KMS-11 (cell line): ENCODE data around the gene ZNF213.

ENCODE experiments used
- H2AFZ ChIP-seq: fragments of 200-600 bp; sonication (generic); 2 replicates; pipeline ENCODE4 v1.6.1; 2016; ENCODE audit warnings: antibody characterized with exemption, mixed run types, low read depth
- H3K27ac ChIP-seq: fragments of 200-600 bp; sonication (generic); 2 replicates; pipeline ENCODE4 v1.6.1; 2016; ENCODE audit warnings: mild to moderate bottlenecking, mixed run types
- H3K27me3 ChIP-seq: fragments of 200-600 bp; sonication (generic); 2 replicates; pipeline ENCODE4 v1.6.1; 2017; ENCODE audit warnings: mild to moderate bottlenecking, low read depth, mixed run types, moderate library complexity; ENCODE audit not compliant: insufficient read depth
- H3K36me3 ChIP-seq: fragments of 200-600 bp; sonication (generic); 2 replicates; pipeline ENCODE4 v1.6.1; 2017; ENCODE audit warnings: mild to moderate bottlenecking, mixed run types; ENCODE audit not compliant: insufficient read depth
- H3K4me1 ChIP-seq: fragments of 200-600 bp; sonication (generic); 2 replicates; pipeline ENCODE4 v1.6.1; 2016; ENCODE audit warnings: mild to moderate bottlenecking, low read depth, mixed run types; ENCODE audit not compliant: poor library complexity, severe bottlenecking
- H3K4me2 ChIP-seq: fragments of 200-600 bp; sonication (generic); 2 replicates; pipeline ENCODE4 v1.7.0; 2016; ENCODE audit warnings: mild to moderate bottlenecking, mixed run types
- H3K4me3 ChIP-seq: fragments of 200-600 bp; sonication (generic); IDR thresholded peaks from 2 replicates; pipeline ENCODE4 v1.6.1; 2017; ENCODE audit warnings: low read depth, low read length, mixed read lengths; ENCODE audit not compliant: insufficient read depth
- H3K79me2 ChIP-seq: fragments of 200-600 bp; sonication (generic); 2 replicates; pipeline ENCODE4 v1.6.1; 2016; ENCODE audit warnings: low read depth, mixed run types; ENCODE audit not compliant: insufficient read depth
- H3K9ac ChIP-seq: fragments of 200-600 bp; sonication (generic); 2 replicates; pipeline ENCODE4 v1.6.1; 2016; ENCODE audit warnings: mild to moderate bottlenecking, mixed run types
- H4K20me1 ChIP-seq: fragments of 200-600 bp; sonication (generic); 2 replicates; pipeline ENCODE4 v1.6.1; 2016; ENCODE audit warnings: mild to moderate bottlenecking, mixed run types; ENCODE audit not compliant: insufficient read depth
- TF ChIP-seq, protein P1 (sequence below): fragments of 200-600 bp; sonication (generic); conservative IDR thresholded peaks from 2 replicates; pipeline ENCODE4 v1.6.1; 2017; ENCODE audit warnings: low read depth, mild to moderate bottlenecking, antibody characterized with exemption, low read length, moderate library complexity, mixed read lengths

ZNF213 gene

DNA sequence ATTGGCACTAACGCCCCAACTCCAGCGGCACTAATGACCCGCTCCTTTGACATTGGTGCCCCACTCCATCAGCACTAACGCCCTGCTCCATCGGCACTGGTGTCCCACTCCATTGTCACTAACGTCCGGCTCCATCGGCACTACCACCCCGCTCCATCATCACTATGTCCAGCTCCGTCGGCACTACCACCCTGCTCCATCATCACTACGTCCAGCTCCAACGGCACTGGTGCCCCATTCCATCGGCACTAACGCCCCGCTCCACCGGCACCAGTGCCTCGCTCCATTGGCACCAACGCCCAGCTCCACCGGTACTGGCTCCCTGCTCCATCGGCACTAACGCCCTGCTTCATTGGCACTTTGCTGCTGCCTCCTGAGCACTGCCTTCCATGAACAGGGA, 7.5 kb downstream of the ZNF213 start:
- Histone ChIP-seq H2AFZ (no peak overlapping the region), H3K4me3 (no peak overlapping the region), H3K36me3 (no peaks in the 10 kb centered on the region), H3K4me1 (no peaks in the 10 kb centered on the region), H3K9ac (no peak overlapping the region), H3K27me3 (no peaks in the 10 kb centered on the region; the same call in 1 of the 2 replicates), H3K4me2 (no peak overlapping the region), H3K27ac (no peak overlapping the region), H4K20me1 (no peaks in the 10 kb centered on the region), H3K79me2 (no peaks in the 10 kb centered on the region)
- TF ChIP-seq, protein P1, sequence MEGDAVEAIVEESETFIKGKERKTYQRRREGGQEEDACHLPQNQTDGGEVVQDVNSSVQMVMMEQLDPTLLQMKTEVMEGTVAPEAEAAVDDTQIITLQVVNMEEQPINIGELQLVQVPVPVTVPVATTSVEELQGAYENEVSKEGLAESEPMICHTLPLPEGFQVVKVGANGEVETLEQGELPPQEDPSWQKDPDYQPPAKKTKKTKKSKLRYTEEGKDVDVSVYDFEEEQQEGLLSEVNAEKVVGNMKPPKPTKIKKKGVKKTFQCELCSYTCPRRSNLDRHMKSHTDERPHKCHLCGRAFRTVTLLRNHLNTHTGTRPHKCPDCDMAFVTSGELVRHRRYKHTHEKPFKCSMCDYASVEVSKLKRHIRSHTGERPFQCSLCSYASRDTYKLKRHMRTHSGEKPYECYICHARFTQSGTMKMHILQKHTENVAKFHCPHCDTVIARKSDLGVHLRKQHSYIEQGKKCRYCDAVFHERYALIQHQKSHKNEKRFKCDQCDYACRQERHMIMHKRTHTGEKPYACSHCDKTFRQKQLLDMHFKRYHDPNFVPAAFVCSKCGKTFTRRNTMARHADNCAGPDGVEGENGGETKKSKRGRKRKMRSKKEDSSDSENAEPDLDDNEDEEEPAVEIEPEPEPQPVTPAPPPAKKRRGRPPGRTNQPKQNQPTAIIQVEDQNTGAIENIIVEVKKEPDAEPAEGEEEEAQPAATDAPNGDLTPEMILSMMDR, result no peak

DNA sequence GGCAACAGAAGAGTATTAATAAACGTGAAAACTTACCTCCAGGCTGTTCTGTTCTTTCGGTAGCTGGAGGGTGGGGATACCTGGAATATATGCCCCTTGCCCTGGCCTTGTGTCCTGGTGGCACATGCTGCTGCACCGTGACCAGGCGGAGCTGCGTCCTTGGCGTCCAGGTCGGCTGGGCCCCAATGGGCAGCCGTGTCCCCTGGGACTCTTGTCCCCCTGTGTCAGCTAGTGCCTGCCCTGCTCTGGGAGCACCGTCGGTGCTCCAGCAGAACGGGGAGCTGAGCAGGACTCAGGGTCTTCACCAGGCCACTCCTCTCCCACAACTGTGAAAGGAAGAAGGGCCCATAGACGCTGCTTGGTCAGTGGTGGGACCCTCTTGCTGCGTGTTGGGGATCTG, 7.9 kb downstream of the ZNF213 start:
- Histone ChIP-seq H3K27ac (no peak overlapping the region), H3K4me3 (no peak overlapping the region), H3K79me2 (no peaks in the 10 kb centered on the region), H3K4me2 (no peak overlapping the region), H4K20me1 (no peaks in the 10 kb centered on the region), H3K9ac (no peak overlapping the region), H3K27me3 (no peaks in the 10 kb centered on the region; the same call in 1 of the 2 replicates), H2AFZ (no peak overlapping the region), H3K36me3 (no peaks in the 10 kb centered on the region), H3K4me1 (no peaks in the 10 kb centered on the region)
- TF ChIP-seq, protein P1, result no peak

GRCh38 chr16:3143189-3143588, 8.4 kb downstream of the ZNF213 start:
- no peaks in the 10 kb centered on the region for H3K4me1 ChIP-seq
- no peaks in the 10 kb centered on the region for H3K36me3 ChIP-seq
- no peak overlapping the region for H3K9ac ChIP-seq
- TF ChIP-seq, protein P1, result no peak
- H2AFZ ChIP-seq, result no peak overlapping the region
- no peaks in the 10 kb centered on the region for H3K79me2 ChIP-seq
- H3K27me3 ChIP-seq, result no peaks in the 10 kb centered on the region; the same call in 1 of the 2 replicates
- no peak overlapping the region for H3K27ac ChIP-seq
- H3K4me3 ChIP-seq, result no peak overlapping the region
- no peaks in the 10 kb centered on the region for H4K20me1 ChIP-seq
- H3K4me2 ChIP-seq, result no peak overlapping the region

DNA sequence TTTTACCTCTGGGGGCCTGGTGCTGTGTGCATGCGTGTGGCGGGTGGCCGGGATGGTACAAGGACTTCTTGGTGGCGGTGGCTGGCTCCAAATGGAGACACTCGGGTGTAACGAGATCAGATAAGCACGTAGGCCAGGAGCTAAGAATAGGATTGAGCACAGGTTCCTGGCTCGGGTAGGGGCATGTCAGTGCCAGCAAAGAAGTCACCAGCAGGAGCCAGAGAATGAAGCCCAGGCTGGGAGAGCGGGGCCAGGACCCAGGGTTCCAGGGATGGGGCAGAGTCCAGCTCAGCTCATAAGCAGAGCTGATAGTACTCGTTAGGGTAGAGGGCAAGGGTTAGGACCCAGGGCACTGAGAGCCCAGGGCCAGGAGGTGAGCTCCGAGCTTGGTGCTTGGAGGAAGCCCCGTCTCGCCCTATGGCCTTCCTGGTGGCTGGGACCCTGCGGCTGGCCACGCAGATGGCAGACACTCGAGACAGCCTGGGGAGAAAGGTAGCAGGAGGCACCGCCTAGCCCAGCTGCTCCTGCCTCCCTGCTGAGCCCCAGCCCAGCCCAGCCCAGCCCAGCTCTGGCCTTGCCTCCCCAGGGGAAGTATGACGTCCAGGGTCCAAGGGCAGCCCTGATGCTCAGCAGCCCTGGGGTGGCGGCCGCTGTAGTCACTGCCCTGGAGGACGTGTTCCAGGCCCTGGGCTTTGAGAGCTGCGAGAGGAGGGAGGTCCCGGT, 8.9 kb downstream of the ZNF213 start:
- Histone ChIP-seq H3K27ac (no peak overlapping the region), H3K36me3 (no peaks in the 10 kb centered on the region), H4K20me1 (no peaks in the 10 kb centered on the region), H3K4me3 (no peak overlapping the region), H2AFZ (no peak overlapping the region), H3K27me3 (peaks cover 1% of the 10 kb centered on the region; the same call in 1 of the 2 replicates), H3K79me2 (no peaks in the 10 kb centered on the region), H3K9ac (no peak overlapping the region), H3K4me1 (no peaks in the 10 kb centered on the region), H3K4me2 (no peak overlapping the region)
- TF ChIP-seq, protein P1, result no peak
